Measurements from ENCODE around the gene STXBP1. TPM values are rescaled to one million over a fixed set of nuclear protein-coding genes. Genes with fewer than 3 reads are reported as not detected.
A peak's percentile ranks its signal among the peaks of the same experiment; 100 is the strongest.

Gene STXBP1
- total and polyA plus RNA-seq, 9 of the 15 experiments (the other 6 are each of a cell fraction or from before 2014, with no cell fraction given) = 4.6 to 35.1 (median 9.7) TPM

DNA sequence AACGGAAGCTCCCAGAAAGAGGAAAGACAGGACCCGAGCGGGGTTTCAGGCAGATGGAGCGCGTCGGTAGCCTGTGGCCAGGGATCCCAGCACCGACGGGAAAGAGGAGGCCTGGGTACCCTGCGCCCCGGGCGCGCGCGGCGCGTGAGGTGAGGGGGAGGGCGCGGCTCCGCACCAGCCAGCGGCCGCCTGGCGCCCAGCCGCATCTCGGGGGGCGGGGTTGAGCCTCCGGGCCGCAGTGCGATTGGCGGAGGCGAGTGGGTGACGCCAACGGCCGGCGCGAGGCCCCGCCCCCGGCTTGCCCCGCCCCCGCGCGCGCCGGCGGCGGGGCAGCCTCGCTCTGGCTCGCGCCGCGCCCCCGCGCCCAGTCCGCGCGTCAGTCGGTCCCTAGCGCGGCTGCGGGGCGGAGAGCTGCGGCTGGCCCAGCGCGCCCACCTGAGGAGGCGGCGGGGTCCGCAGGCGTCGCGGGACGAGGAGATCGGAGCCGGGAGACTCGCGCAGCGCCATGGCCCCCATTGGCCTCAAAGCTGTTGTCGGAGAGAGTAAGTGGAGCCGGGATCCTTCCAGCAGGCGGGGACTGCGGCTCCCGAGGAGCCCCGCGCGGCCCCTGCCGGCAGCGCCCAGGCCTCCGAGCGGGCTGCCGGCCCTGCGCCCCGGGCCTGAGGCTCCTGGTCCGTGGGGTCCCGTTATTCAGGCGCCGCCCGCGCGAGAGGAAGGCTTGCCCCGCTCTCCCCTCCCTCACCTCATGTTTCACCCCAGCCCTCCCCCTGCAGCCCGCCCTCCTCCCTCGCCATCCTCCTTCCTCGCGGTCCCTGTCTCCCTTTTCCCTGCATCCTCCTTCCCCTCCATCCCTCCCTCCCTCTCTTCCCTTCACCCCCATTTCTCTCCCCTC lies at the start of gene STXBP1 (continued):
- TF ChIP-seq KDM5B (IDR thresholded peaks at IDR 0.05; ENCODE audit: insufficient replicate concordance, low read depth, low read length) (peak; percentile 94), MIER1 (IDR thresholded peaks at IDR 0.05; ENCODE audit: low read depth) (no peak), ZKSCAN3 (CRISPR knock-in tag; IDR thresholded peaks at IDR 0.05) (no peak), IFI16 (CRISPR knock-in tag; IDR thresholded peaks at IDR 0.05) (no peak), ZSCAN29 (IDR thresholded peaks at IDR 0.05) (no peak), ZNF24 (IDR thresholded peaks at IDR 0.05) (0 out of 2 replicates have a peak, but pooled peaks have one; percentile 9), POLR2A (conservative IDR thresholded peaks at IDR 0.05) (peak; percentile 67), SOX6 (IDR thresholded peaks at IDR 0.05) (0 out of 2 replicates have a peak, but pooled peaks have one; percentile 13), NONO (IDR thresholded peaks at IDR 0.05; ENCODE audit: low read depth in 2 of 2, low read length in 1 of 2) (peak; percentile 38 to 64; a peak in 2 of 4 replicates), RBM14 (IDR thresholded peaks at IDR 0.05; ENCODE audit: borderline replicate concordance, insufficient read depth, low read depth, low read length) (no peak)
- TF ChIP-seq, protein P1, sequence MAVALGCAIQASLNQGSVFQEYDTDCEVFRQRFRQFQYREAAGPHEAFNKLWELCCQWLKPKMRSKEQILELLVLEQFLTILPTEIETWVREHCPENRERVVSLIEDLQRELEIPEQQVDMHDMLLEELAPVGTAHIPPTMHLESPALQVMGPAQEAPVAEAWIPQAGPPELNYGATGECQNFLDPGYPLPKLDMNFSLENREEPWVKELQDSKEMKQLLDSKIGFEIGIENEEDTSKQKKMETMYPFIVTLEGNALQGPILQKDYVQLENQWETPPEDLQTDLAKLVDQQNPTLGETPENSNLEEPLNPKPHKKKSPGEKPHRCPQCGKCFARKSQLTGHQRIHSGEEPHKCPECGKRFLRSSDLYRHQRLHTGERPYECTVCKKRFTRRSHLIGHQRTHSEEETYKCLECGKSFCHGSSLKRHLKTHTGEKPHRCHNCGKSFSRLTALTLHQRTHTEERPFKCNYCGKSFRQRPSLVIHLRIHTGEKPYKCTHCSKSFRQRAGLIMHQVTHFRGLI (CRISPR knock-in tag; IDR thresholded peaks at IDR 0.05) = no peak
- TF ChIP-seq, protein P2, sequence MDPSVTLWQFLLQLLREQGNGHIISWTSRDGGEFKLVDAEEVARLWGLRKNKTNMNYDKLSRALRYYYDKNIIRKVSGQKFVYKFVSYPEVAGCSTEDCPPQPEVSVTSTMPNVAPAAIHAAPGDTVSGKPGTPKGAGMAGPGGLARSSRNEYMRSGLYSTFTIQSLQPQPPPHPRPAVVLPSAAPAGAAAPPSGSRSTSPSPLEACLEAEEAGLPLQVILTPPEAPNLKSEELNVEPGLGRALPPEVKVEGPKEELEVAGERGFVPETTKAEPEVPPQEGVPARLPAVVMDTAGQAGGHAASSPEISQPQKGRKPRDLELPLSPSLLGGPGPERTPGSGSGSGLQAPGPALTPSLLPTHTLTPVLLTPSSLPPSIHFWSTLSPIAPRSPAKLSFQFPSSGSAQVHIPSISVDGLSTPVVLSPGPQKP (CRISPR knock-in tag; IDR thresholded peaks at IDR 0.05) = no peak
- TF ChIP-seq, protein P3, sequence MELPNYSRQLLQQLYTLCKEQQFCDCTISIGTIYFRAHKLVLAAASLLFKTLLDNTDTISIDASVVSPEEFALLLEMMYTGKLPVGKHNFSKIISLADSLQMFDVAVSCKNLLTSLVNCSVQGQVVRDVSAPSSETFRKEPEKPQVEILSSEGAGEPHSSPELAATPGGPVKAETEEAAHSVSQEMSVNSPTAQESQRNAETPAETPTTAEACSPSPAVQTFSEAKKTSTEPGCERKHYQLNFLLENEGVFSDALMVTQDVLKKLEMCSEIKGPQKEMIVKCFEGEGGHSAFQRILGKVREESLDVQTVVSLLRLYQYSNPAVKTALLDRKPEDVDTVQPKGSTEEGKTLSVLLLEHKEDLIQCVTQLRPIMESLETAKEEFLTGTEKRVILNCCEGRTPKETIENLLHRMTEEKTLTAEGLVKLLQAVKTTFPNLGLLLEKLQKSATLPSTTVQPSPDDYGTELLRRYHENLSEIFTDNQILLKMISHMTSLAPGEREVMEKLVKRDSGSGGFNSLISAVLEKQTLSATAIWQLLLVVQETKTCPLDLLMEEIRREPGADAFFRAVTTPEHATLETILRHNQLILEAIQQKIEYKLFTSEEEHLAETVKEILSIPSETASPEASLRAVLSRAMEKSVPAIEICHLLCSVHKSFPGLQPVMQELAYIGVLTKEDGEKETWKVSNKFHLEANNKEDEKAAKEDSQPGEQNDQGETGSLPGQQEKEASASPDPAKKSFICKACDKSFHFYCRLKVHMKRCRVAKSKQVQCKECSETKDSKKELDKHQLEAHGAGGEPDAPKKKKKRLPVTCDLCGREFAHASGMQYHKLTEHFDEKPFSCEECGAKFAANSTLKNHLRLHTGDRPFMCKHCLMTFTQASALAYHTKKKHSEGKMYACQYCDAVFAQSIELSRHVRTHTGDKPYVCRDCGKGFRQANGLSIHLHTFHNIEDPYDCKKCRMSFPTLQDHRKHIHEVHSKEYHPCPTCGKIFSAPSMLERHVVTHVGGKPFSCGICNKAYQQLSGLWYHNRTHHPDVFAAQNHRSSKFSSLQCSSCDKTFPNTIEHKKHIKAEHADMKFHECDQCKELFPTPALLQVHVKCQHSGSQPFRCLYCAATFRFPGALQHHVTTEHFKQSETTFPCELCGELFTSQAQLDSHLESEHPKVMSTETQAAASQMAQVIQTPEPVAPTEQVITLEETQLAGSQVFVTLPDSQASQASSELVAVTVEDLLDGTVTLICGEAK (IDR thresholded peaks at IDR 0.05) = no peak
- TF ChIP-seq, protein P3 (CRISPR knock-in tag; IDR thresholded peaks at IDR 0.05) = no peak
- TF ChIP-seq, protein P4, sequence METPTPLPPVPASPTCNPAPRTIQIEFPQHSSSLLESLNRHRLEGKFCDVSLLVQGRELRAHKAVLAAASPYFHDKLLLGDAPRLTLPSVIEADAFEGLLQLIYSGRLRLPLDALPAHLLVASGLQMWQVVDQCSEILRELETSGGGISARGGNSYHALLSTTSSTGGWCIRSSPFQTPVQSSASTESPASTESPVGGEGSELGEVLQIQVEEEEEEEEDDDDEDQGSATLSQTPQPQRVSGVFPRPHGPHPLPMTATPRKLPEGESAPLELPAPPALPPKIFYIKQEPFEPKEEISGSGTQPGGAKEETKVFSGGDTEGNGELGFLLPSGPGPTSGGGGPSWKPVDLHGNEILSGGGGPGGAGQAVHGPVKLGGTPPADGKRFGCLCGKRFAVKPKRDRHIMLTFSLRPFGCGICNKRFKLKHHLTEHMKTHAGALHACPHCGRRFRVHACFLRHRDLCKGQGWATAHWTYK (CRISPR knock-in tag; IDR thresholded peaks at IDR 0.05) = no peak

Data from K562 (cell line).